CD4-positive, alpha-beta T cell treated with Interleukin-2 at 100 ng/mL for 4 hours (primary cell): ENCODE results near the gene MAGEB1.

Experiments
- DNase-seq: peaks from one replicate; pipeline ENCODE4 v3.0.0-alpha.2; 2020; ENCODE audit warnings: low spot score

The MAGEB1 gene

DNA sequence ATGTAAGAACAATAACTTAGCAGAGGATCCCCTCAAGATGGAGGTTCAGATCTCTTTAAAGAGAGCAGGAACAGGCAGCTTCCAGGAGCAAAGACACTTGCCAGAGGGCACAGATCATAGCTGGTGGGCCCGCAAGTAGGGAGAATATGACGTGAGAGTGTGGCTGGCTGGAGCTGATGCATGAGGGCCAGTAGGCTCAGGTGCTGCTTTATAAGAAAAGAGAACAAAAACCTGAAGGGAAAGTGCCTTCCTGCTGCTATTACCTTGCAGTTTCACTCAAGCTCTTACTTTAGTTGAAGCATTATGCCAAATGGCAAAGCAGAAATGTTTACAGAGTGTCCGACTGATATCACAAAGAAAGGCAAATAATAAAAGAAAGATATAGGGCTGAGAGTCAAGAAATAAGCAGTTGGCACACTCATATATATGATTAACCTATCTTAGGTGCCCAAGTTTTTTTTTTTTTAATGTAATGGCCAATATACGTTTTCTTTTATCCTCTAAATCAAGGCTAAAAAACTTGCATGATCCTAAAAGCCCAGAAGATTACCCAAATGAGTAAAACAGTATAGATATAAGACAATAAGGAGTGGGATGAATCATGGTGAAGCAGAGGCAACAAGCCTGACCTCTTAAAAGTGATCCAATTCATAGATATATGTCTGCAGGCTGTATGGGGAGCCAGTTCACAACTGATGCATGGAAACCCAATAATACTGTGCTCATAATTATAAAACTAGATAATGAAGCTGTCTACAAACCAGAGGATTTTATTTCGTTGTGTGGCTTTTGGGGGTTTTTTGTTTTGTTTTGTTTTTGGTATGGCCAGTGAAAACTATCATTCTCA, 49.7 kb downstream of the MAGEB1 start:
- no peak for DNase-seq

DNA sequence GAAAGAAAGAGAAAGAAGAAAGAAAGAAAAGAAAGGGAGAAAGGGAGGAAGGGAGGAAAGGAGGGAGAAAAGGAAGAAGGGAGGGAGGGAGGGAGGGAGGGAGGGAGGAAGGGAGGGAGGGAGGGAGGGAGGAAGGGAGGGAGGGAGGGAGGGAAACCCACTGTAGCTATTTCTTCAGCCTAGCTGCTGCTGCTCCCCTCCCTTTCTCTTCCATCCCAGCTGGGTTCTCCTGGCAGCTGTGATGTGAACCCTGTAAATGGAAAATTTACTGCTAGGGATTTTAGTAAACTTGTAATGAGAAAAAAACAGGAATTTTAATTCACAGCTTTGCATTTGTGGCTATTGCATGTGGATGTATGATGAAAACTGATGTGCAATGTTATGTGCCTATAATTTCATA, 54.3 kb downstream of the MAGEB1 start:
- no peak for DNase-seq
